Mammary epithelial cell (primary cell): ENCODE results near the gene SH2D1B.

ENCODE experiments used
- EZH2 ChIP-seq: IDR thresholded peaks from 2 replicates; pipeline ENCODE4 v1.6.1; 2012; ENCODE audit warnings: low read length, inconsistent platforms, borderline replicate concordance
- TF ChIP-seq, protein P1 (sequence below), 2 donors: IDR thresholded peaks in 1 of 2; conservative IDR thresholded peaks in 1 of 2; 2 replicates each; pipeline ENCODE4 v1.5.1; 2011 to 2012; ENCODE audit warnings: inconsistent platforms in 2 of 2, low read length in 2 of 2, mild to moderate bottlenecking in 2 of 2, control low read depth in 1 of 2, low read depth in 1 of 2; ENCODE audit not compliant: insufficient read depth in 1 of 2; ENCODE audit errors: extremely low read depth in 1 of 2

DNA sequence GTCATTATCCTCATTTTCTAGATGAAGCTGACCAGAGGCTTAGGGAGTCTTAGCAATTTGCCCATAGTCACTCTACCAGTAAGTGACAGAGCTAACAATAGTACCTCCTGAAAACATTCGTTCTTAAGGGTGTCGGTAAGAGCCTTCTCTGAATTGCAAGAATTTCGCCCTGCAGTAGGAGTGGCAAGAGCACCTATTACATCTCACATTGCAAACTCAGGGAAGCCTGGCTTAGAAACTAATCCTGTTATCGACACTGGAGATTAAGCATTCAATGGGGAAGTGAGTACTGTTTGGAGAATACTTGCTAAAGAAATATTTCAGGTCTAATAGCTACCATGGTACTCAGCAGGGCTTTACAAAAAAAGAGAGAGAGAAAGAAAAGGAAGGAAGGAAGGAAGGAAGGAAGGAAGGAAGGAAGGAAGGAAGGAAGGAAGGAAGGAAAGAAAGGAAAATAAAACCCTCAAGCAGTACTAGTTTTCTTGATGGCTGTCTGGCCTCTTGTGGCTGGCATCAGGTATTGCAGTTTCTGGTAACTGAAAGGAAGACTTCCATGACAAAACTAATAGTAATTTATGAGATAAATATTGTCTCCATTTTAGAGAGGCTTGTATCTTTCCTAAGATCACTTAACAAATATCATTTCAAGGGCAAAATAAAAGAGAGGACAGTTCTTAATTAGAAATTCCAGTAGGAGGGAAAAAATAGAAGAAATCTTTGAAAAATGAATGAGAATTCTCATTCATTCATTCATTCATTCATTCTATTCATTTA is 20.0 kb downstream of the SH2D1B start:
- no peak for TF ChIP-seq EZH2
- TF ChIP-seq, protein P1, sequence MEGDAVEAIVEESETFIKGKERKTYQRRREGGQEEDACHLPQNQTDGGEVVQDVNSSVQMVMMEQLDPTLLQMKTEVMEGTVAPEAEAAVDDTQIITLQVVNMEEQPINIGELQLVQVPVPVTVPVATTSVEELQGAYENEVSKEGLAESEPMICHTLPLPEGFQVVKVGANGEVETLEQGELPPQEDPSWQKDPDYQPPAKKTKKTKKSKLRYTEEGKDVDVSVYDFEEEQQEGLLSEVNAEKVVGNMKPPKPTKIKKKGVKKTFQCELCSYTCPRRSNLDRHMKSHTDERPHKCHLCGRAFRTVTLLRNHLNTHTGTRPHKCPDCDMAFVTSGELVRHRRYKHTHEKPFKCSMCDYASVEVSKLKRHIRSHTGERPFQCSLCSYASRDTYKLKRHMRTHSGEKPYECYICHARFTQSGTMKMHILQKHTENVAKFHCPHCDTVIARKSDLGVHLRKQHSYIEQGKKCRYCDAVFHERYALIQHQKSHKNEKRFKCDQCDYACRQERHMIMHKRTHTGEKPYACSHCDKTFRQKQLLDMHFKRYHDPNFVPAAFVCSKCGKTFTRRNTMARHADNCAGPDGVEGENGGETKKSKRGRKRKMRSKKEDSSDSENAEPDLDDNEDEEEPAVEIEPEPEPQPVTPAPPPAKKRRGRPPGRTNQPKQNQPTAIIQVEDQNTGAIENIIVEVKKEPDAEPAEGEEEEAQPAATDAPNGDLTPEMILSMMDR (conservative IDR thresholded peaks at IDR 0.05 in 1 of 2, IDR thresholded peaks at IDR 0.05 in 1 of 2; ENCODE audit: extremely low read depth in 1 of 2, insufficient read depth in 1 of 2, low read depth in 1 of 2, low read length in 2 of 2), result peak; percentile 85 to 90
